Panc1 (cell line): ENCODE measurements around the gene GFAP.

ENCODE experiments used
- POLR2AphosphoS5 ChIP-seq: IDR thresholded peaks from 2 replicates; pipeline ENCODE4 v1.6.1; 2012; ENCODE audit warnings: mild to moderate bottlenecking, low read depth, low read length, moderate library complexity
- TCF7L2 ChIP-seq: IDR thresholded peaks from 2 replicates; pipeline ENCODE4 v1.6.1; 2011; ENCODE audit warnings: mild to moderate bottlenecking, low read depth, low read length, inconsistent platforms
- TF ChIP-seq, protein P1 (sequence below): fragments of 450-650 bp; IDR thresholded peaks from 2 replicates; pipeline ENCODE4 v1.5.1; 2017; ENCODE audit warnings: mild to moderate bottlenecking
- TF ChIP-seq, protein P2 (sequence below), 2 experiments: IDR thresholded peaks; 2 replicates each; pipeline ENCODE4 v1.6.1; 2011 to 2012; ENCODE audit warnings: low read depth in 2 of 2, control low read depth in 1 of 2, low read length in 1 of 2, mild to moderate bottlenecking in 1 of 2, moderate library complexity in 1 of 2; ENCODE audit not compliant: insufficient read depth in 1 of 2

DNA sequence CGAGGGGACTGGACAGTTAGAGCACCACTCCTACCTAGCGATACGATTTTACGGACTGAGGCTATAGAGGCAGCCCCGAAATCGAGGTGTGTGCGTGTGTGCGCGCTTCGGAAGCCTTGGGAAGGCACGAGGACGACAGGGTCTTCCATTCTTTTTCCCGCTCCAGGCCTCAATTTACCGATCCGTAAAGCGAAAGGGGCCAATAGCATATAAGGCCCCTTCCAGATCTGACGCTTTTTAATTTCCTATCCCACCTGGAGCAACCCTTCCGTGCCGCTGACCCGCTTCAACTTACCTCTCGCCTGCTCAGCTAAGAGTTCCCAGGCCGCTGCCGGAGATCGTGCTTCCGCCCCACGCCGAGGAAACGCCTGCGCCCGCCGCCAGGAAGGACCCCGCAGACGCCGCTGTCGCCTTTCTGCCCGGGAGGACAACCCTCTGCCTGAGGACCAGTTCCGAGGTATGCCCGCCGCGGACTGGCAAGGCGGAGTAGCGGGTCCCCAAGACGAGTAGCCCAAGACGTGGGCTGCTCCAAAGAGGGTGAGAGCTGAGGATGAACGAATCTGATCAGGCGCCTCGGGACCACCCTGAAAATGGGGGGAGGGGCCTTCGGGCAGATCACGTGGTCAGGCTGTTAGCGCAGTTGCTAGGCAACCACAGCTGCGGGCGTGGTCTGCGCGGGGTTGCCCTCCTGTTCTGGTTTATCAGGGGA is 16.1 kb downstream of the GFAP start, which contains the start of gene EFTUD2:
- TF ChIP-seq, protein P1, sequence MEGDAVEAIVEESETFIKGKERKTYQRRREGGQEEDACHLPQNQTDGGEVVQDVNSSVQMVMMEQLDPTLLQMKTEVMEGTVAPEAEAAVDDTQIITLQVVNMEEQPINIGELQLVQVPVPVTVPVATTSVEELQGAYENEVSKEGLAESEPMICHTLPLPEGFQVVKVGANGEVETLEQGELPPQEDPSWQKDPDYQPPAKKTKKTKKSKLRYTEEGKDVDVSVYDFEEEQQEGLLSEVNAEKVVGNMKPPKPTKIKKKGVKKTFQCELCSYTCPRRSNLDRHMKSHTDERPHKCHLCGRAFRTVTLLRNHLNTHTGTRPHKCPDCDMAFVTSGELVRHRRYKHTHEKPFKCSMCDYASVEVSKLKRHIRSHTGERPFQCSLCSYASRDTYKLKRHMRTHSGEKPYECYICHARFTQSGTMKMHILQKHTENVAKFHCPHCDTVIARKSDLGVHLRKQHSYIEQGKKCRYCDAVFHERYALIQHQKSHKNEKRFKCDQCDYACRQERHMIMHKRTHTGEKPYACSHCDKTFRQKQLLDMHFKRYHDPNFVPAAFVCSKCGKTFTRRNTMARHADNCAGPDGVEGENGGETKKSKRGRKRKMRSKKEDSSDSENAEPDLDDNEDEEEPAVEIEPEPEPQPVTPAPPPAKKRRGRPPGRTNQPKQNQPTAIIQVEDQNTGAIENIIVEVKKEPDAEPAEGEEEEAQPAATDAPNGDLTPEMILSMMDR: no peak
- TF ChIP-seq POLR2AphosphoS5 (peak; percentile 90), TCF7L2 (no peak)
- TF ChIP-seq, protein P2, sequence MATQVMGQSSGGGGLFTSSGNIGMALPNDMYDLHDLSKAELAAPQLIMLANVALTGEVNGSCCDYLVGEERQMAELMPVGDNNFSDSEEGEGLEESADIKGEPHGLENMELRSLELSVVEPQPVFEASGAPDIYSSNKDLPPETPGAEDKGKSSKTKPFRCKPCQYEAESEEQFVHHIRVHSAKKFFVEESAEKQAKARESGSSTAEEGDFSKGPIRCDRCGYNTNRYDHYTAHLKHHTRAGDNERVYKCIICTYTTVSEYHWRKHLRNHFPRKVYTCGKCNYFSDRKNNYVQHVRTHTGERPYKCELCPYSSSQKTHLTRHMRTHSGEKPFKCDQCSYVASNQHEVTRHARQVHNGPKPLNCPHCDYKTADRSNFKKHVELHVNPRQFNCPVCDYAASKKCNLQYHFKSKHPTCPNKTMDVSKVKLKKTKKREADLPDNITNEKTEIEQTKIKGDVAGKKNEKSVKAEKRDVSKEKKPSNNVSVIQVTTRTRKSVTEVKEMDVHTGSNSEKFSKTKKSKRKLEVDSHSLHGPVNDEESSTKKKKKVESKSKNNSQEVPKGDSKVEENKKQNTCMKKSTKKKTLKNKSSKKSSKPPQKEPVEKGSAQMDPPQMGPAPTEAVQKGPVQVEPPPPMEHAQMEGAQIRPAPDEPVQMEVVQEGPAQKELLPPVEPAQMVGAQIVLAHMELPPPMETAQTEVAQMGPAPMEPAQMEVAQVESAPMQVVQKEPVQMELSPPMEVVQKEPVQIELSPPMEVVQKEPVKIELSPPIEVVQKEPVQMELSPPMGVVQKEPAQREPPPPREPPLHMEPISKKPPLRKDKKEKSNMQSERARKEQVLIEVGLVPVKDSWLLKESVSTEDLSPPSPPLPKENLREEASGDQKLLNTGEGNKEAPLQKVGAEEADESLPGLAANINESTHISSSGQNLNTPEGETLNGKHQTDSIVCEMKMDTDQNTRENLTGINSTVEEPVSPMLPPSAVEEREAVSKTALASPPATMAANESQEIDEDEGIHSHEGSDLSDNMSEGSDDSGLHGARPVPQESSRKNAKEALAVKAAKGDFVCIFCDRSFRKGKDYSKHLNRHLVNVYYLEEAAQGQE (IDR thresholded peaks at IDR 0.05; ENCODE audit: insufficient read depth in 1 of 2, low read depth in 2 of 2, low read length in 1 of 2): no peak
